NCI-H1694 (cell line): ENCODE data around the gene ARMH1.

Experiments used
- DNase-seq: peaks from one replicate; lab custom pipeline; 2025; lab: John Stamatoyannopoulos, UW

The ARMH1 gene

GRCh38 chr1:44670751-44671640 lies 3.5 kb upstream of the ARMH1 start:
- DNase-seq = no peak

GRCh38 chr1:44672254-44672955 lies 2.1 kb upstream of the ARMH1 start:
- no peak for DNase-seq

- DNase-seq = no peak
These were observed 1.4 kb upstream of the ARMH1 start for GRCh38 chr1:44672961-44673674.

GRCh38 chr1:44673675-44674112 lies 820 bp upstream of the ARMH1 start:
- no peak for DNase-seq

GRCh38 chr1:44675186-44675585 lies 672 bp downstream of the ARMH1 start:
- DNase-seq = no peak

- no peak for DNase-seq
These were observed 2.1 kb downstream of the ARMH1 start for GRCh38 chr1:44676484-44677200.

GRCh38 chr1:44677201-44677766 lies 2.8 kb downstream of the ARMH1 start:
- peak; percentile 27 for DNase-seq

GRCh38 chr1:44678120-44678519 lies 3.6 kb downstream of the ARMH1 start:
- DNase-seq = no peak

GRCh38 chr1:44678626-44679025 lies 4.1 kb downstream of the ARMH1 start:
- DNase-seq = no peak

GRCh38 chr1:44679468-44679867 lies 5.0 kb downstream of the ARMH1 start:
- DNase-seq = no peak

GRCh38 chr1:44681905-44682882 lies 7.7 kb downstream of the ARMH1 start:
- DNase-seq = no peak

- no peak for DNase-seq
These were observed 8.4 kb downstream of the ARMH1 start for GRCh38 chr1:44682883-44683265.

- DNase-seq = no peak
These were observed 10.0 kb downstream of the ARMH1 start for GRCh38 chr1:44684525-44684924.

- DNase-seq = no peak
These were observed 10.7 kb downstream of the ARMH1 start for GRCh38 chr1:44685218-44685617.

- DNase-seq = no peak
These were observed 11.4 kb downstream of the ARMH1 start for GRCh38 chr1:44685881-44686280.

- no peak for DNase-seq
These were observed 14.4 kb downstream of the ARMH1 start for GRCh38 chr1:44688760-44689446.

GRCh38 chr1:44689447-44689765 lies 14.9 kb downstream of the ARMH1 start:
- DNase-seq = no peak

GRCh38 chr1:44693159-44693558 lies 18.6 kb downstream of the ARMH1 start:
- no peak for DNase-seq

- no peak for DNase-seq
These were observed 19.4 kb downstream of the ARMH1 start for GRCh38 chr1:44693900-44694299.
